ENCODE results near the gene ATP4A.

The ATP4A gene

GRCh38 chr19:35565016-35565856, 1.8 kb upstream of the ATP4A start:
- DNase-seq = no peak

GRCh38 chr19:35562776-35563175, 682 bp downstream of the ATP4A start:
- DNase-seq = no peak

- no peak for DNase-seq
Observed at GRCh38 chr19:35562336-35562735, 1.1 kb downstream of the ATP4A start.

- no peak for DNase-seq
Observed at GRCh38 chr19:35561436-35561835, 2.0 kb downstream of the ATP4A start.

- DNase-seq = no peak
Observed at GRCh38 chr19:35560677-35561076, 2.8 kb downstream of the ATP4A start.

GRCh38 chr19:35560271-35560670, 3.2 kb downstream of the ATP4A start:
- DNase-seq = no peak

GRCh38 chr19:35559781-35560180, 3.7 kb downstream of the ATP4A start:
- no peak for DNase-seq

GRCh38 chr19:35559281-35559659, 4.2 kb downstream of the ATP4A start:
- DNase-seq = no peak

- no peak for DNase-seq
Observed at GRCh38 chr19:35558400-35559280, 4.8 kb downstream of the ATP4A start.

GRCh38 chr19:35557539-35558399, 5.7 kb downstream of the ATP4A start:
- peak; percentile 29 to 48 (median 35) for DNase-seq

- no peak for DNase-seq
Observed at GRCh38 chr19:35556846-35557538, 6.5 kb downstream of the ATP4A start.

GRCh38 chr19:35556025-35556590, 7.3 kb downstream of the ATP4A start:
- DNase-seq = no peak

- no peak for DNase-seq
Observed at GRCh38 chr19:35555301-35556005, 8.0 kb downstream of the ATP4A start.

- no peak for DNase-seq
Observed at GRCh38 chr19:35554076-35554475, 9.4 kb downstream of the ATP4A start.

- DNase-seq = no peak
Observed at GRCh38 chr19:35553385-35554000, 10.0 kb downstream of the ATP4A start.

- DNase-seq = no peak
Observed at GRCh38 chr19:35552534-35553384, 10.7 kb downstream of the ATP4A start.

GRCh38 chr19:35551091-35551810, 12.2 kb downstream of the ATP4A start:
- no peak for DNase-seq

- no peak for DNase-seq
Observed at GRCh38 chr19:35549879-35550523, 13.5 kb downstream of the ATP4A start.

All from T-helper 1 cell (primary cell).